ENCODE results near the gene TAMALIN.

GRCh38 chr12:52015532-52016041 lies 8.8 kb downstream of the TAMALIN start:
- TF ChIP-seq HDGF (IDR thresholded peaks at IDR 0.05; ENCODE audit: borderline replicate concordance) (no peak), BHLHE40 (IDR thresholded peaks at IDR 0.05; ENCODE audit: borderline replicate concordance) (no peak), FOXM1 (IDR thresholded peaks at IDR 0.05; ENCODE audit: borderline replicate concordance) (no peak), FOXA1 (IDR thresholded peaks at IDR 0.05) (no peak), L3MBTL2 (conservative IDR thresholded peaks at IDR 0.05) (no peak)
